ENCODE results near the gene ZW10.
"Not testable (repeated sequence)": the region's sequence is repeated elsewhere in the genome, so short reads cannot be mapped to it uniquely, and the experiment has no call there.

ZW10 gene

DNA sequence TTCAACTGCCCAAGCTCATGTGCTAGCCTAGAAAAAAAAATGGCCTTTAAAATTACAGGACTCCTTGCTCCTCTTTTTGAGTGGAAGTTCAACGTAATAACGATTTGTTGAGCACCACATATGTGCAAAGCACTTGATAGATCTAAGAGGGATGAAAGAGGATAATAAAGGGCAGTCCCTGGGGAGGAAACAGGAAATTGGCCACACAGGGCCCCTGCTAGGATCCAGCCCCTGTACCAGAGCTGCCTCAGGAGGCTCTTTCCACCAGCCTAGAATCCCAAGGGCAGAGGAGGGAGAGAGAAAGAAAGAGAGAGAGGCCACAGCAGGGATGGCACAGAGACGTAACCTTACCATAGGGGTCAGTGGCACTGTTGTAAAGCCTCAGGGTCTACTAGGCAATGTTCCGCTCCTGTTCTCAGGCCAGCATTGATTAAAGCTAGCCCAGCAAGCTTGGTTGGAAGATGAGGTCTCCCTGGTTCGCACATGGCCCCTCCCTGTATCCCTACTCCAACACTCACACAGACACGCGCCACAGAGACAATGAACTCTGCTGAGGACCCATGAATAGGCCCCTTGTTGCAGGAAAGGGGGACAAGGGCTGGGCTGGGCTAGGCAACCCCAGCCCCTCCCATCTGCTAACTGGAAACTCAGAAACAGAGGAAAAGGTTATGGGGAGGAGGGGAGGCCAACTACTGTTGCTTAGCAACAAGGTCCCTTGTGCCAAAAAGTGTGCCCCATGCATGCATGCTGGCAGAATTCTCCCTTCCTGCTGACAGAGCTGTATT, 67.4 kb downstream of the ZW10 start, which contains the start of gene TMPRSS5:
Gene TMPRSS5, minus strand, starts transcription at position 438 of the 785 bp plus-strand sequence. Its CDS starts 84 bp downstream, at position 354.
- Histone ChIP-seq H3K9me3 (ENCODE audit: low read length) (0 out of 2 replicates have a peak, but pooled peaks cover 3% of the 10 kb centered on the region), H3K36me3 (ENCODE audit: insufficient read depth, low read length) (no peaks in the 10 kb centered on the region), H3K4me2 (ENCODE audit: low read length) (no peak within 1 kb of the TSS), H3K27me3 (ENCODE audit: insufficient read depth, low read length) (no peaks in the 10 kb centered on the region), H3K79me2 (ENCODE audit: insufficient read depth, low read length) (no peaks in the 10 kb centered on the region), H3F3A (ENCODE audit: insufficient read depth, low read length) (no peaks in the 10 kb centered on the region), H3K4me3 (ENCODE audit: low read depth, low read length, poor library complexity, severe bottlenecking) (no peak within 1 kb of the TSS), H3K4me1 (ENCODE audit: insufficient read depth, low read length, severe bottlenecking) (no peaks in the 10 kb centered on the region), H3K27ac (ENCODE audit: low read depth, low read length, poor library complexity, severe bottlenecking) (no peak within 1 kb of the TSS), H4K20me1 (ENCODE audit: insufficient read depth, low read length) (no peaks in the 10 kb centered on the region), H3K9ac (ENCODE audit: low read length) (no peak within 1 kb of the TSS), H2AFZ (ENCODE audit: low read length) (no peak within 1 kb of the TSS), H3K9me2 (ENCODE audit: low read depth, low read length) (no peaks in the 10 kb centered on the region)
- TF ChIP-seq EZH2 (IDR thresholded peaks at IDR 0.05; ENCODE audit: borderline replicate concordance, low read length): no peak
- no peak for TF ChIP-seq CTCF (IDR thresholded peaks at IDR 0.05; ENCODE audit: low read length)

DNA sequence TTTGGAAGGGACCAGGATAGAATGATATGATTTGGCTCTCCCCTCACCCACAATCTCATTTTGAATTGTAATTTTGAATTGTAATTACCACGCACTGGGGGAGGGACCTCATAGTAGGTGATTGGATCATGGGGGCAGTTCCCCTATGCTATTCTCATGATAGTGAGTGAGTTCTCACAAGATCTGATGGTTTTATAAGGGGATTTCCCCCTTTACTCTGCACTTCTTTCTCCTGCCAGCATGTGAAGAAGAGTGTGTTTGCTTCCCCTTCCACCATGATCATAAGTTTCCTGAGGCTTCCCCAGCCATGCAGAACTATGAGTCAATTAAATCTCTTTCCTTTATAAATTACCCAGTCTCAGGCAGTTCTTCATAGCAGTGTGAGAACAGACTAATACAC, 69.9 kb downstream of the ZW10 start:
- not testable (repeated sequence) for H3K27ac ChIP-seq (ENCODE audit: low read depth, low read length, poor library complexity, severe bottlenecking); H3K4me1 ChIP-seq (ENCODE audit: insufficient read depth, low read length, severe bottlenecking); H2AFZ ChIP-seq (ENCODE audit: low read length); H3K9ac ChIP-seq (ENCODE audit: low read length); H3K27me3 ChIP-seq (ENCODE audit: insufficient read depth, low read length); H3K9me2 ChIP-seq (ENCODE audit: low read depth, low read length); H4K20me1 ChIP-seq (ENCODE audit: insufficient read depth, low read length); H3K4me2 ChIP-seq (ENCODE audit: low read length); H3K36me3 ChIP-seq (ENCODE audit: insufficient read depth, low read length); H3F3A ChIP-seq (ENCODE audit: insufficient read depth, low read length); H3K4me3 ChIP-seq (ENCODE audit: low read depth, low read length, poor library complexity, severe bottlenecking); H3K79me2 ChIP-seq (ENCODE audit: insufficient read depth, low read length); H3K9me3 ChIP-seq (ENCODE audit: low read length)

GRCh38 chr11:113701491-113701890, 72.0 kb downstream of the ZW10 start:
- Histone ChIP-seq H3K27ac (ENCODE audit: low read depth, low read length, poor library complexity, severe bottlenecking) (no peak overlapping the region), H3K4me1 (ENCODE audit: insufficient read depth, low read length, severe bottlenecking) (no peaks in the 10 kb centered on the region), H3K9me3 (ENCODE audit: low read length) (no peaks in the 10 kb centered on the region), H3K4me3 (ENCODE audit: low read depth, low read length, poor library complexity, severe bottlenecking) (no peak overlapping the region), H2AFZ (ENCODE audit: low read length) (no peak overlapping the region), H3K27me3 (ENCODE audit: insufficient read depth, low read length) (no peaks in the 10 kb centered on the region), H3K9ac (ENCODE audit: low read length) (no peak overlapping the region), H3K4me2 (ENCODE audit: low read length) (no peak overlapping the region), H4K20me1 (ENCODE audit: insufficient read depth, low read length) (no peaks in the 10 kb centered on the region), H3K9me2 (ENCODE audit: low read depth, low read length) (no peaks in the 10 kb centered on the region), H3K79me2 (ENCODE audit: insufficient read depth, low read length) (no peaks in the 10 kb centered on the region), H3F3A (ENCODE audit: insufficient read depth, low read length) (no peaks in the 10 kb centered on the region), H3K36me3 (ENCODE audit: insufficient read depth, low read length) (no peaks in the 10 kb centered on the region)
- TF ChIP-seq EZH2 (IDR thresholded peaks at IDR 0.05; ENCODE audit: borderline replicate concordance, low read length): no peak
- no peak for TF ChIP-seq CTCF (IDR thresholded peaks at IDR 0.05; ENCODE audit: low read length)

- no peak overlapping the region for H3K4me3 ChIP-seq (ENCODE audit: low read depth, low read length, poor library complexity, severe bottlenecking)
- no peaks in the 10 kb centered on the region for H3K4me1 ChIP-seq (ENCODE audit: insufficient read depth, low read length, severe bottlenecking)
- no peak overlapping the region for H3K9ac ChIP-seq (ENCODE audit: low read length)
- H3K27ac ChIP-seq (ENCODE audit: low read depth, low read length, poor library complexity, severe bottlenecking): no peak overlapping the region
- no peaks in the 10 kb centered on the region for H3K79me2 ChIP-seq (ENCODE audit: insufficient read depth, low read length)
- no peaks in the 10 kb centered on the region for H3F3A ChIP-seq (ENCODE audit: insufficient read depth, low read length)
- H3K4me2 ChIP-seq (ENCODE audit: low read length): no peak overlapping the region
- H2AFZ ChIP-seq (ENCODE audit: low read length): no peak overlapping the region
- no peaks in the 10 kb centered on the region for H3K36me3 ChIP-seq (ENCODE audit: insufficient read depth, low read length)
- no peaks in the 10 kb centered on the region for H4K20me1 ChIP-seq (ENCODE audit: insufficient read depth, low read length)
- no peaks in the 10 kb centered on the region for H3K9me3 ChIP-seq (ENCODE audit: low read length)
- TF ChIP-seq CTCF (IDR thresholded peaks at IDR 0.05; ENCODE audit: low read length): no peak
- no peaks in the 10 kb centered on the region for H3K27me3 ChIP-seq (ENCODE audit: insufficient read depth, low read length)
- no peaks in the 10 kb centered on the region for H3K9me2 ChIP-seq (ENCODE audit: low read depth, low read length)
Observed at GRCh38 chr11:113698515-113698914, 75.0 kb downstream of the ZW10 start.

Data from OCI-LY1 (cell line).